ENCODE measurements around the gene IRF8. TPM values are rescaled to one million over a fixed set of nuclear protein-coding genes. Genes with fewer than 3 reads are reported as not detected.

IRF8 gene
- total RNA-seq, 3 donors from 2014 or later (not counting 1 experiment from before 2014, with no cell fraction given), result 101 to 167 (median 122) TPM

GRCh38 chr16:85881436-85881835 lies 17.5 kb upstream of the IRF8 start:
- Mint-ChIP-seq H3K27ac (no peak overlapping the region), H3K27me3 (ENCODE audit: low read depth in 2 of 2) (peaks cover 31 to 37% of the 10 kb centered on the region in 2 donors), H3K36me3 (no peaks in the 10 kb centered on the region), H3K9me3 (no peaks in the 10 kb centered on the region), H3K4me1 (peaks cover 30 to 33% of the 10 kb centered on the region in 2 donors), H3K4me3 (no peak overlapping the region)
- no peak overlapping the region for H3K27ac ChIP-seq (ENCODE audit: low read length)
- H3K27me3 ChIP-seq (ENCODE audit: control insufficient read depth, insufficient read depth, low read length), result no peaks in the 10 kb centered on the region
- ATAC-seq (no peak), DNase-seq (no peak)
- WGBS (ENCODE audit: insufficient coverage), result 89% methylated on average over 3 of the region's 3 CpGs
- H3K4me1 ChIP-seq (ENCODE audit: control insufficient read depth, insufficient read depth, low read length), result peaks cover 18% of the 10 kb centered on the region
- no peak for TF ChIP-seq CTCF (IDR thresholded peaks at IDR 0.05)
- no peak overlapping the region for H3K4me3 ChIP-seq (ENCODE audit: low read length)
- intact Hi-C loops (cut with micrococcal nuclease), result no loop called here
- H3K36me3 ChIP-seq (ENCODE audit: control insufficient read depth, insufficient read depth, low read length), result no peaks in the 10 kb centered on the region
- no peaks in the 10 kb centered on the region for H3K9me3 ChIP-seq (ENCODE audit: control insufficient read depth, insufficient read depth, low read length)

- 24% methylated on average over 4 of the region's 4 CpGs for WGBS (ENCODE audit: insufficient coverage)
- Mint-ChIP-seq H3K4me1 (peaks cover 30 to 34% of the 10 kb centered on the region in 2 donors), H3K27me3 (ENCODE audit: low read depth in 2 of 2) (peaks cover 31 to 37% of the 10 kb centered on the region in 2 donors), H3K36me3 (no peaks in the 10 kb centered on the region), H3K4me3 (no peak overlapping the region), H3K9me3 (no peaks in the 10 kb centered on the region), H3K27ac (peak overlapping the region; percentile 2 to 4)
- no peak for DNase-seq
- TF ChIP-seq CTCF (IDR thresholded peaks at IDR 0.05), result no peak
- Histone ChIP-seq H3K27me3 (ENCODE audit: control insufficient read depth, insufficient read depth, low read length) (no peaks in the 10 kb centered on the region), H3K4me1 (ENCODE audit: control insufficient read depth, insufficient read depth, low read length) (peaks cover 18% of the 10 kb centered on the region), H3K4me3 (ENCODE audit: low read length) (no peak overlapping the region), H3K9me3 (ENCODE audit: control insufficient read depth, insufficient read depth, low read length) (no peaks in the 10 kb centered on the region), H3K36me3 (ENCODE audit: control insufficient read depth, insufficient read depth, low read length) (no peaks in the 10 kb centered on the region), H3K27ac (ENCODE audit: low read length) (no peak overlapping the region)
- intact Hi-C loops (cut with micrococcal nuclease), result no loop called here
- ATAC-seq, result peak in 1 of 3 donors; percentile 64
Measured at GRCh38 chr16:85882181-85882810, 16.7 kb upstream of the IRF8 start.

GRCh38 chr16:85883813-85884212 lies 15.1 kb upstream of the IRF8 start:
- peaks cover 41 to 48% of the 10 kb centered on the region in 2 donors for H3K4me1 Mint-ChIP-seq
- 94% methylated on average over 14 of the region's 14 CpGs for WGBS (ENCODE audit: insufficient coverage)

More at GRCh38 chr16:85883813-85884212, 15.1 kb upstream of the IRF8 start:
- Mint-ChIP-seq H3K4me3 (no peak overlapping the region), H3K27ac (peak overlapping the region in 1 of 2 donors; percentile 29), H3K27me3 (ENCODE audit: low read depth in 2 of 2) (peaks cover 31 to 37% of the 10 kb centered on the region in 2 donors), H3K9me3 (no peaks in the 10 kb centered on the region), H3K36me3 (no peaks in the 10 kb centered on the region)
- H3K9me3 ChIP-seq (ENCODE audit: control insufficient read depth, insufficient read depth, low read length), result no peaks in the 10 kb centered on the region
- no peak overlapping the region for H3K27ac ChIP-seq (ENCODE audit: low read length)
- H3K36me3 ChIP-seq (ENCODE audit: control insufficient read depth, insufficient read depth, low read length), result no peaks in the 10 kb centered on the region
- DNase-seq, result no peak
- no peak for ATAC-seq
- peaks cover 25% of the 10 kb centered on the region for H3K4me1 ChIP-seq (ENCODE audit: control insufficient read depth, insufficient read depth, low read length)
- H3K27me3 ChIP-seq (ENCODE audit: control insufficient read depth, insufficient read depth, low read length), result no peaks in the 10 kb centered on the region
- H3K4me3 ChIP-seq (ENCODE audit: low read length), result no peak overlapping the region
- TF ChIP-seq CTCF (IDR thresholded peaks at IDR 0.05), result no peak
- intact Hi-C loops (cut with micrococcal nuclease), result no loop called here

Data from natural killer cell (primary cell).